Mucosa of descending colon (tissue), 3 donors: ENCODE results near the gene FAM133A. TPM values are rescaled to one million over a fixed set of nuclear protein-coding genes. Genes with fewer than 3 reads are reported as not detected.

ENCODE experiments used
- ATAC-seq: fragments of 200-7000 bp; cut with Tn5 transposase; one replicate; pipeline ENCODE4 v1.9.1; 2020; ENCODE audit warnings: mild to moderate bottlenecking, moderate library complexity
- DNase-seq, 3 donors: peaks; one replicate each; pipeline ENCODE4 v3.0.0-alpha.2; 2020
- H3K36me3 ChIP-seq: fragments of 200-600 bp; one replicate; pipeline ENCODE4 v1.8.0; 2021; ENCODE audit warnings: low read depth, mild to moderate bottlenecking
- H3K4me1 ChIP-seq: fragments of 200-600 bp; one replicate; pipeline ENCODE4 v1.8.0; 2021; ENCODE audit warnings: low read depth, mild to moderate bottlenecking
- H3K4me3 ChIP-seq: fragments of 200-600 bp; one replicate; pipeline ENCODE4 v1.8.0; 2021; ENCODE audit warnings: mild to moderate bottlenecking
- H3K9me3 ChIP-seq: fragments of 200-600 bp; one replicate; pipeline ENCODE4 v1.8.0; 2021; ENCODE audit warnings: mild to moderate bottlenecking
- intact Hi-C, 2 donors: fragments of 100-400 bp; cut with DNase I in 1 of 2; cut with micrococcal nuclease in 1 of 2; formaldehyde crosslinking; loops; one replicate each; pipeline versions ENCODE4 v1.11.0 to v1.11.1; 2022; cut with DNase I, micrococcal nuclease
- long read RNA-seq, 2 donors: library from polyadenylated mRNA; unstranded; transcript quantifications; one replicate each; pipeline ENCODE4 v2.0.0, GENCODE V29; 2019 to 2021
- total RNA-seq, 3 donors: library from RNA; stranded (reverse); fragmentation: NEBNext Ultra II Directional in 2 of 3; extraction: Animal tissue kit (Norgen Biotek cat#: 25700) in 2 of 3; gene quantifications; one replicate each; pipeline versions ENCODE4 v1.2.1 to v1.2.4, GENCODE V29; 2021 to 2023
- TF ChIP-seq, protein P1 (sequence below): fragments of 200-600 bp; IDR thresholded peaks from one replicate; pipeline ENCODE4 v1.8.0; 2022; ENCODE audit warnings: antibody characterized with exemption, mild to moderate bottlenecking
- donor health status: DM: no; HTN: no; CAD: no; lungs with moderate emphysema.
- donor health status: DM: no; HTN: no; CAD: no.
- donor health status: DM: no; HTN: yes; CAD: no.

Gene FAM133A
- total RNA-seq = under 1 TPM in 2 of 3 donors, not detected in 1; 0.14 to 0.19 TPM
- long read RNA-seq, donor 1, partial matches to known transcripts = 0 of 1 reads
- long read RNA-seq, donor 1, other reads (novel, unspliced or antisense) = 1 of 1 reads
- long read RNA-seq, donor 2 = 0 reads

DNA sequence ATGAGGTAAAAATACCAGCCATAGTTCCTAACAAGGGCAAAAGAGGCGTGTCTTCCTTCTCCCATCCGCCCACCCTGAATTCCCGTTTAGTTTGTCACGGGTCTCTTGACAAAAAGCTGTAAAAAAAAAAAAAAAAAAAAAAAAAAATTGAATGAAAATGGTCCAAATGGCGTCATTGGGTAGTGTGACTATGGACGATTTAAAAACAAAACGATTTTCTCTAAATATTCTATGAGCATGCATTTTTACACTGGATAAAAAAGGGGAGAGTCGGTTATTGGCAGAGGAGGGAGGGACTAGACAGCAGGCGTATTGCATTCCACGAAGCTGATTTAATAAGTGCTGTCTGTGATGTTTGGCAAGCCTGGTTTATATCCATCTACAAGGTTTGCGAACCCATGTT is at the start of gene FAM133A:
Gene FAM133A (plus strand): TSS at position 338 of the 403 bp plus-strand sequence. CDS start 35,214 bp downstream, outside the sequence.
- intact Hi-C loops = no loop called here
- H3K36me3 ChIP-seq = no peaks in the 10 kb centered on the region
- ATAC-seq = no peak
- no peaks in the 10 kb centered on the region for H3K9me3 ChIP-seq
- no peaks in the 10 kb centered on the region for H3K4me1 ChIP-seq
- DNase-seq = no peak
- H3K4me3 ChIP-seq = no peak within 1 kb of the TSS
- TF ChIP-seq, protein P1, sequence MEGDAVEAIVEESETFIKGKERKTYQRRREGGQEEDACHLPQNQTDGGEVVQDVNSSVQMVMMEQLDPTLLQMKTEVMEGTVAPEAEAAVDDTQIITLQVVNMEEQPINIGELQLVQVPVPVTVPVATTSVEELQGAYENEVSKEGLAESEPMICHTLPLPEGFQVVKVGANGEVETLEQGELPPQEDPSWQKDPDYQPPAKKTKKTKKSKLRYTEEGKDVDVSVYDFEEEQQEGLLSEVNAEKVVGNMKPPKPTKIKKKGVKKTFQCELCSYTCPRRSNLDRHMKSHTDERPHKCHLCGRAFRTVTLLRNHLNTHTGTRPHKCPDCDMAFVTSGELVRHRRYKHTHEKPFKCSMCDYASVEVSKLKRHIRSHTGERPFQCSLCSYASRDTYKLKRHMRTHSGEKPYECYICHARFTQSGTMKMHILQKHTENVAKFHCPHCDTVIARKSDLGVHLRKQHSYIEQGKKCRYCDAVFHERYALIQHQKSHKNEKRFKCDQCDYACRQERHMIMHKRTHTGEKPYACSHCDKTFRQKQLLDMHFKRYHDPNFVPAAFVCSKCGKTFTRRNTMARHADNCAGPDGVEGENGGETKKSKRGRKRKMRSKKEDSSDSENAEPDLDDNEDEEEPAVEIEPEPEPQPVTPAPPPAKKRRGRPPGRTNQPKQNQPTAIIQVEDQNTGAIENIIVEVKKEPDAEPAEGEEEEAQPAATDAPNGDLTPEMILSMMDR = no peak

DNA sequence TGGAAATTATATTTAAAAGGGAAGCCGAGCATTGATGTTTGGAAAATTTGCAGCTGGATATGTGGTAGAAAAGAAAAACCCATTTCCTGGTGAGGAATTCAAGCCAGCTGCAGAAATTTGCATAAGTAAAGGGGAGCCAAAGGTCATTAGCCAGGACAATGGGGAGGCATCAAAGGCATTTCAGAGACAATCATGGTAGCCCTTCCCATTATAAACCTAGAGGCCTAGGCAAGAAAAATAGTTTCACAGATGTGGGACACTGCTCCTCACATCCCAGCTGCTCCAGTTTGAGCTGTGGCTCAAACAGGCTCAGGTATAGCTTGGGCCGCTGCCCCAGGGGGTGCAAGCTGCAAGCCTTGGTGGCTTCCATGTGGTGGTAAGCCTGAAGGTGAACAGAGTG is 36.4 kb upstream of the FAM133A start:
- no peak overlapping the region for H3K4me3 ChIP-seq
- ATAC-seq (no peak), DNase-seq (no peak)
- H3K4me1 ChIP-seq = no peaks in the 10 kb centered on the region
- intact Hi-C loops = no loop called here
- H3K36me3 ChIP-seq = no peaks in the 10 kb centered on the region
- H3K9me3 ChIP-seq = no peaks in the 10 kb centered on the region
- TF ChIP-seq, protein P1 = no peak

DNA sequence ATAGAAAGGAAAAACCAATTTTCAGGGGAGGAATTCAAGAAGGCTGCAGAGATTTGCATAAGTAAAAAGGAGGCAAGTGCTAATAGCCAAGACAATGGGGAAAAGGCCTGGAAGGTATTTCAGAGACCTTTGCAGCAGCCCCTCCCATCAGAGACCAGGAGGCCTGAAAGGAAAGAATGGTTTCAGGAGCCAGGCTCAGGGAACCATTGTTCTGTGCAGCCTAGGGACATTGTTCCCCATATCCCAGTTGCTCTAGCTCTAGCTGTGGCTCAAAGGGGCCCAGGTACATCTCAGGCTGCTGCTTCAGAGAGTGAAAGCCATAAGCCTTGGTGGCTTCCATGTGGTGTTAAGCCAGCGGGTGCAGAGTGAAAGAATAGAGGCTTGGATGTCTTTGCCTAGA is 24.6 kb upstream of the FAM133A start:
- H3K36me3 ChIP-seq = no peaks in the 10 kb centered on the region
- H3K4me1 ChIP-seq = no peaks in the 10 kb centered on the region
- no peak overlapping the region for H3K4me3 ChIP-seq
- intact Hi-C loops = no loop called here
- TF ChIP-seq, protein P1 = no peak
- no peaks in the 10 kb centered on the region for H3K9me3 ChIP-seq
- no peak for ATAC-seq
- no peak for DNase-seq

DNA sequence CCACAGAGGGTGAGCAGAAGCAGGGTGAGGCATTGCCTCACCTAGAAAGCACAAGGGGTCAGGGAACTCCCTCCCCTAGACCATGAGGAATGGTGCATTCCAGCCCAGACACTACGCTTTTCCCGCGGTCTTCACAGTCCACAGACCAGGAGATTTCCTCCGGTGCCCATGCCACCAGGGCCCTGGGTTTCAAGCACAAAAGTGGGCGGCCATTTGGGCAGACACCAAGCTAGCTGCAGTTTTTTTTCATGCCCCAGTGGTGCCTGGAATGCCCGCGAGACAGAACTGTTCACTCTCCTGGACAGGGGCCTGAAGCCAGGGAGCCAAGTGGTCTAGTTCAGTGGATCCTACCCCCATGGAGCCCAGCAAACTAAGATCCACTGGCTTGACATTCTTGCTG is 13.4 kb upstream of the FAM133A start:
- DNase-seq (peak in 1 of 3 donors; percentile 10), ATAC-seq (no peak)
- H3K4me3 ChIP-seq = no peak overlapping the region
- no peaks in the 10 kb centered on the region for H3K9me3 ChIP-seq
- intact Hi-C loops = no loop called here
- no peaks in the 10 kb centered on the region for H3K4me1 ChIP-seq
- H3K36me3 ChIP-seq = no peaks in the 10 kb centered on the region
- TF ChIP-seq, protein P1 = no peak

DNA sequence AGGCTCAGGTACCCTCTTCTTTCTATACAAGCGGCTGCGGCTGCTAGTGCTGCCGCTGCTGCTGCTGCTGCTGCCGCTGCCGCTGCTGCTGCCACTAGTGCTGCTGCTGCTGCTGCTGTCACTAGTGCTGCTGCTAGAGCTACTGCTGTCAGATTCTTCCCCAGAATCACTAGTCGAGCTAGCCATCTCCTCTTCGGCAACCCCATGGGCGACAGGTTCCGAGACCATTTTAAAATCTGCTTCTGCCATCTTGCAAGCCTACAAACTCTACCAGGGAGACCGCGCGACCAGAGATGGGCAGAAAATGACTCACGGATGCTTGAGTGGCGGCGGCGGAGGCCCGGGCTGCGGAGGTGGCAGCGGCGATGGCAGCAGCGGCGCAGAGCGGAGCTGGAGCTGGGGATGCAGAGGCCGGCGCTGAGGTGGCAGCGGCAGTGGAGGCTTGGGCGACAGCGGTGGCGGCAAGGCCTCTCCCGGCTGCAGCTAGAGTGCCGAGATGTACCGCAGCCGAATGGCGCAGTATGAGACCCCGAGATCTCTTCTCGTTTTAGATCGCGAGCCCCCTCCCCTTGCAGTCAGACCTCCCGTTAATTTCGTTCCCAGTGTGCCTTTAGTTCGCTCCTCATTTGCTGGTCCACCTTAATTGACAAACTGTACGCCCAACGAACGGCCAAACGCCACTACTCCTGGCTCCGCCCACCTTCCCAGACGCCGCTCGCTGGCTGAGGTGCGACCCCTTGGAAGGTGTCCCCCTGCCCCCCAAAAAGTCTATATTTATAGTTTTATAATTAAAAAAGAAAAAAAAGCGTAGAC is 744 bp upstream of the FAM133A start, which contains the start of gene NAP1L3:
Gene NAP1L3 (minus strand): TSS at position 523 of the 813 bp plus-strand sequence. CDS start 274 bp downstream, at position 249.
- Histone ChIP-seq H3K4me1 (no peaks in the 10 kb centered on the region), H3K36me3 (no peaks in the 10 kb centered on the region), H3K9me3 (no peaks in the 10 kb centered on the region), H3K4me3 (no peak within 1 kb of the TSS)
- intact Hi-C loops = no loop called here
- ATAC-seq = peak; percentile 55
- peak; percentile 38 to 53 (median 39) for DNase-seq
- TF ChIP-seq, protein P1 = no peak
